Vagina (tissue), 2 donors: ENCODE data around the gene GKN2.

ENCODE experiments used
- POLR2A ChIP-seq, 2 donors: fragments of 450-650 bp; IDR thresholded peaks; one replicate each; pipeline ENCODE4 v1.6.1; 2017; ENCODE audit warnings: antibody characterized with exemption in 2 of 2, mild to moderate bottlenecking in 2 of 2, moderate library complexity in 2 of 2
- POLR2AphosphoS5 ChIP-seq, 2 donors: sonication (generic); formaldehyde crosslinking; IDR thresholded peaks; one replicate each; pipeline ENCODE4 v1.9.0; 2017; ENCODE audit warnings: antibody characterized with exemption in 2 of 2, mild to moderate bottlenecking in 2 of 2, low read depth in 1 of 2; ENCODE audit not compliant: insufficient read depth in 1 of 2
- TF ChIP-seq, protein P1 (sequence below), 3 experiments: fragments of 450-650 bp in 2 of 3; fragments of 200-600 bp in 1 of 3; sonication (generic) in 1 of 3; IDR thresholded peaks; one replicate each; pipeline ENCODE4 v1.5.1; 2017 to 2019; ENCODE audit warnings: antibody characterized with exemption in 3 of 3, mild to moderate bottlenecking in 2 of 3, moderate library complexity in 2 of 3

DNA sequence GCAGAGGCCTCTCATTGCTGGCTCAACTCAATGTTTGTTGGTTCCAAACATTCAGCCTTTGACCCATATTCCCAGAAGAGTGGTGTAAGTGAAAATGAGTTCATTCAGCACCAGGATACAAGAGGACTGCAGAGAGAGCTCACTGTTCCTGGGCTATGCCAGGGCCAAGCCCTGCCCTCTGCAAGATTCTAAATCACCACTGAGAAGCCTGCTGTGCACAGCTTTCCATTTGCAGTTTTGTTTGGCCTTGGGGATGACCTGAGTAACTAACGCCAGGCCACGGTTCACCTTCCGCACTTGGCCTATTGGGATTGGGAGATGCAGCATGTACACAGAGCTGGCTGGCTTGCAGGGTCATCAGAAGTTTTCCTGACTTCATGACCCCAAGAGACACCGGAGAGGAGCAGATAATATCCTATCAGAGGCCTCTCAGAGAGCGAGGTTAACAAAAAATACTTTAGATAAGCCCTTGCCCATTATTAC lies 34.4 kb upstream of the GKN2 start:
- TF ChIP-seq, protein P1, sequence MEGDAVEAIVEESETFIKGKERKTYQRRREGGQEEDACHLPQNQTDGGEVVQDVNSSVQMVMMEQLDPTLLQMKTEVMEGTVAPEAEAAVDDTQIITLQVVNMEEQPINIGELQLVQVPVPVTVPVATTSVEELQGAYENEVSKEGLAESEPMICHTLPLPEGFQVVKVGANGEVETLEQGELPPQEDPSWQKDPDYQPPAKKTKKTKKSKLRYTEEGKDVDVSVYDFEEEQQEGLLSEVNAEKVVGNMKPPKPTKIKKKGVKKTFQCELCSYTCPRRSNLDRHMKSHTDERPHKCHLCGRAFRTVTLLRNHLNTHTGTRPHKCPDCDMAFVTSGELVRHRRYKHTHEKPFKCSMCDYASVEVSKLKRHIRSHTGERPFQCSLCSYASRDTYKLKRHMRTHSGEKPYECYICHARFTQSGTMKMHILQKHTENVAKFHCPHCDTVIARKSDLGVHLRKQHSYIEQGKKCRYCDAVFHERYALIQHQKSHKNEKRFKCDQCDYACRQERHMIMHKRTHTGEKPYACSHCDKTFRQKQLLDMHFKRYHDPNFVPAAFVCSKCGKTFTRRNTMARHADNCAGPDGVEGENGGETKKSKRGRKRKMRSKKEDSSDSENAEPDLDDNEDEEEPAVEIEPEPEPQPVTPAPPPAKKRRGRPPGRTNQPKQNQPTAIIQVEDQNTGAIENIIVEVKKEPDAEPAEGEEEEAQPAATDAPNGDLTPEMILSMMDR (IDR thresholded peaks at IDR 0.05): no peak
- no peak for TF ChIP-seq POLR2A (IDR thresholded peaks at IDR 0.05)
- no peak for TF ChIP-seq POLR2AphosphoS5 (IDR thresholded peaks at IDR 0.05; ENCODE audit: insufficient read depth in 1 of 2, low read depth in 1 of 2)
